GM19035 (cell line): ENCODE results near the gene AVPR1B.
A peak's percentile ranks its signal among the peaks of the same experiment; 100 is the strongest.
"Not testable (repeated sequence)": the region's sequence is repeated elsewhere in the genome, so short reads cannot be mapped to it uniquely, and the experiment has no call there.

ENCODE experiments used
- ATAC-seq: cut with Tn5 transposase; IDR thresholded peaks from one replicate; pipeline ENCODE4 v1.9.1; 2021; ENCODE audit not compliant: unreplicated experiment

AVPR1B gene

GRCh38 chr1:206082831-206083695, 34.1 kb downstream of the AVPR1B start:
- ATAC-seq: no peak

- ATAC-seq: no peak
Measured at GRCh38 chr1:206081856-206082255, 35.3 kb downstream of the AVPR1B start.

- no peak for ATAC-seq
Measured at GRCh38 chr1:206080026-206080820, 37.0 kb downstream of the AVPR1B start.

GRCh38 chr1:206079135-206079534, 38.1 kb downstream of the AVPR1B start:
- no peak for ATAC-seq

- ATAC-seq: no peak
Measured at GRCh38 chr1:206075786-206076755, 41.1 kb downstream of the AVPR1B start.

- no peak for ATAC-seq
Measured at GRCh38 chr1:206074839-206075238, 42.3 kb downstream of the AVPR1B start.

GRCh38 chr1:206070627-206071304, 46.4 kb downstream of the AVPR1B start:
- ATAC-seq: no peak

GRCh38 chr1:206068314-206068713, 48.9 kb downstream of the AVPR1B start:
- no peak for ATAC-seq

GRCh38 chr1:206067486-206068227, 49.5 kb downstream of the AVPR1B start:
- no peak for ATAC-seq

- ATAC-seq: peak; percentile 86
Measured at GRCh38 chr1:206066479-206067171, 50.6 kb downstream of the AVPR1B start.

GRCh38 chr1:206065547-206066145, 51.5 kb downstream of the AVPR1B start:
- no peak for ATAC-seq

- ATAC-seq: not testable (repeated sequence)
Measured at GRCh38 chr1:206064501-206064900, 52.7 kb downstream of the AVPR1B start.

GRCh38 chr1:206064001-206064400, 53.2 kb downstream of the AVPR1B start:
- not testable (repeated sequence) for ATAC-seq

- ATAC-seq: no peak
Measured at GRCh38 chr1:206062464-206062863, 54.7 kb downstream of the AVPR1B start.

- no peak for ATAC-seq
Measured at GRCh38 chr1:206060844-206061243, 56.3 kb downstream of the AVPR1B start.
